BJ (cell line): ENCODE results near the gene FGF5. TPM values are rescaled to one million over a fixed set of nuclear protein-coding genes. Genes with fewer than 3 reads are reported as not detected.

Source experiments
- CTCF ChIA-PET: fragments of 350-600 bp; formaldehyde crosslinking; extraction: SDS; loops from one replicate; lab custom pipeline; 2021; ENCODE audit warnings: antibody characterized with exemption, inconsistent platforms; lab: Yijun Ruan, JAX
- POLR2A ChIA-PET: fragments of 300-600 bp; sonication (Branson Sonifier 250); formaldehyde crosslinking; extraction: SDS; loops from one replicate; lab custom pipeline; 2021; ENCODE audit warnings: antibody characterized with exemption; lab: Charles Lee
- DNase-seq: peaks from one replicate; pipeline ENCODE4 v3.0.0-alpha.2; 2011; ENCODE audit warnings: low read depth
- H3K27me3 ChIP-seq: 2 replicates; pipeline ENCODE4 v1.6.0; 2011; ENCODE audit warnings: low read length; ENCODE audit not compliant: control insufficient read depth, insufficient read depth
- H3K36me3 ChIP-seq: 2 replicates; pipeline ENCODE4 v1.5.1; 2011; ENCODE audit warnings: low read length; ENCODE audit not compliant: control insufficient read depth, insufficient read depth
- H3K4me3 ChIP-seq: 2 replicates; pipeline ENCODE4 v1.5.1; 2011; ENCODE audit warnings: low read depth, mild to moderate bottlenecking, control low read depth, low read length
- polyA plus RNA-seq: library from polyadenylated mRNA; depleted of rRNA; stranded (reverse); fragments of >200 nt; gene quantifications from 2 replicates; pipeline ENCODE4 v1.2.3, GENCODE V29; 2011
- TF ChIP-seq, protein P1 (sequence below): IDR thresholded peaks from 2 replicates; pipeline ENCODE4 v1.5.1; 2011; ENCODE audit warnings: low read depth, mild to moderate bottlenecking, control low read depth, inconsistent platforms, low read length, moderate library complexity; ENCODE audit not compliant: insufficient read depth

The FGF5 gene
- polyA plus RNA-seq, 1 experiment = 43.7 TPM

DNA sequence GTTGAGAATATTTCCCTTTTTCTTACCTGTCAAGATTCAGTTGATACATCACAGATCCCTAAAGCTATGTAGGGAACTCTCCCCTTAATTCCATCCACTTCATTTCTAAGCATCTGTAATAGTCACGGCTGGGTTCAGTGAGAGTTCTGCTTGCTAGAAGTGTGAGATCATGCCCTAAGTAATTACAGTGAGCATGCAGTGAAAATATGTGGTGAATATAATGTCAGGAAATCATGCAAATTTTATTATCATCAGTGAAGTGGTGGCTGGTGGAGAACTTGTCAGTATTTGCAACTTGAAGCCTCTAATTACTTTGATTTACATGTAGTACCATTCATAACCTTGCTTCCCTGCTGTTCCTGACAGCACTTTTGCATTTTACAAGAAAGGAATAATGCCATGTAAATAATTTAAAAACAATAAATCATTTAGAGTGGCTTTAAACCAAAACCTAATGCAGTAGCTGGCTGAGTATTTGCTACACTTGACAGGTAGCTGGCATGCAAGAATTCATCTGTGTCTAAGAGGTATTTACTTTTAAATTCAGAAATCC lies 40.8 kb downstream of the FGF5 start:
- H3K27me3 ChIP-seq = no peaks in the 10 kb centered on the region
- H3K36me3 ChIP-seq = no peaks in the 10 kb centered on the region
- ChIA-PET POLR2A (no interaction called here), CTCF (interaction anchor here (1.0 to 2.0 kb wide), 6 partner anchors 11 to 88 kb away, joined by 3 to 7 read pairs (median 4); no protein-coding TSS in a partner anchor)
- no peak for DNase-seq
- TF ChIP-seq, protein P1, sequence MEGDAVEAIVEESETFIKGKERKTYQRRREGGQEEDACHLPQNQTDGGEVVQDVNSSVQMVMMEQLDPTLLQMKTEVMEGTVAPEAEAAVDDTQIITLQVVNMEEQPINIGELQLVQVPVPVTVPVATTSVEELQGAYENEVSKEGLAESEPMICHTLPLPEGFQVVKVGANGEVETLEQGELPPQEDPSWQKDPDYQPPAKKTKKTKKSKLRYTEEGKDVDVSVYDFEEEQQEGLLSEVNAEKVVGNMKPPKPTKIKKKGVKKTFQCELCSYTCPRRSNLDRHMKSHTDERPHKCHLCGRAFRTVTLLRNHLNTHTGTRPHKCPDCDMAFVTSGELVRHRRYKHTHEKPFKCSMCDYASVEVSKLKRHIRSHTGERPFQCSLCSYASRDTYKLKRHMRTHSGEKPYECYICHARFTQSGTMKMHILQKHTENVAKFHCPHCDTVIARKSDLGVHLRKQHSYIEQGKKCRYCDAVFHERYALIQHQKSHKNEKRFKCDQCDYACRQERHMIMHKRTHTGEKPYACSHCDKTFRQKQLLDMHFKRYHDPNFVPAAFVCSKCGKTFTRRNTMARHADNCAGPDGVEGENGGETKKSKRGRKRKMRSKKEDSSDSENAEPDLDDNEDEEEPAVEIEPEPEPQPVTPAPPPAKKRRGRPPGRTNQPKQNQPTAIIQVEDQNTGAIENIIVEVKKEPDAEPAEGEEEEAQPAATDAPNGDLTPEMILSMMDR = no peak
- no peak overlapping the region for H3K4me3 ChIP-seq

DNA sequence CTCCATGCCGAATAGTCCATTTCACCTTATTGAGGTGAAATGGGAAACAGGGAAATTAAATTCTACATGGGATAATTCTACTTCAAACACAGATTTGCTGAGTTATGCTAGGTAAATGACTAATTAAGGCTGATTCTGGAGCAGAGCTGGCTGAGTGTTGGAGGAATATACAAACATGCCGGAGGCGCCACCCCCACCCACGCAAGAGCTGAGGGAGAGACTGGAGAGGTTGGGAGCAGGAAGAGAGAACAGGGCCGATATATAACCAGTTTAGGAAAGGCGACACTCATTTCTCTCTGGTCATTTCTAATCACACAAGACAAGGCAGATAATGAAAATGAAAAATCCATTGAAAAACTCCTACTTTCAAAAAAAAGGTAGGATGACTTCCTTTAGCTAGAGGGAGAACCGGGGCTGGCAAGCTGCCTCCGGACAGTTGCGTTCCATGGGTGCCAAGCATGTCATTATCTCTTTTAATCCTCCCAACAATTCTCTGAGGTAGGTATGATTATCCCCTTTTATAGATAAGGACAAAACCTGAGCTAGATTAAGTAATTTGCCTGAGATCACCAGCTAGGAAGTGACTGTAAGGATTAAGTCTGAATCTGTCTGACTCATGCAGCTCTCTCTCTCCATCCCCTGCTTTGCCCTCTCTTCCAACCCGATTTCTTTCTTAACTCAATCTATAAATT lies 41.5 kb downstream of the FGF5 start:
- H3K36me3 ChIP-seq = no peaks in the 10 kb centered on the region
- no peak overlapping the region for H3K4me3 ChIP-seq
- no peak for DNase-seq
- CTCF ChIA-PET = interaction anchor here (0.7 to 2.0 kb wide), 6 partner anchors 12 to 89 kb away, joined by 3 to 7 read pairs (median 4); no protein-coding TSS in a partner anchor
- POLR2A ChIA-PET = no interaction called here
- TF ChIP-seq, protein P1 = no peak
- H3K27me3 ChIP-seq = no peaks in the 10 kb centered on the region

DNA sequence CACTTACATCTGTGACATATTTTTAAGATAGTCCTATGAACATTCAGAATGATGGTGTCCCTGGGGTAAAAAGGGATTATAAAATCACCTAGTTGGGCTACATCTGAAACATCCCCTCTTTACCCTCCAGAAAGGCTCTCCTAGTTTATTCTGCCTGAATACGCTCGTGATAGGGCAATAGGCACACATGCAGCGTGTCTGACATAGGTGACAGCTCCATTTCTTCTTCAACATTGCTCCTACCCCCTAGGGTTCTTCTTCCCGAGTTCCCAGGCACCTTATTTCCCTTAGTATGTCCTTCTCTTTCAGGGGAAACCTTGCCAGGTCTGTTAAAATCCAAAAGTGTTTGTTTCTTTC lies 42.0 kb downstream of the FGF5 start:
- no peaks in the 10 kb centered on the region for H3K36me3 ChIP-seq
- POLR2A ChIA-PET = no interaction called here
- H3K4me3 ChIP-seq = no peak overlapping the region
- no peak for DNase-seq
- H3K27me3 ChIP-seq = no peaks in the 10 kb centered on the region
- CTCF ChIA-PET = interaction anchor here (0.7 to 2.0 kb wide), 4 partner anchors 12 to 89 kb away, joined by 3 to 7 read pairs (median 4); no protein-coding TSS in a partner anchor
- TF ChIP-seq, protein P1 = no peak

DNA sequence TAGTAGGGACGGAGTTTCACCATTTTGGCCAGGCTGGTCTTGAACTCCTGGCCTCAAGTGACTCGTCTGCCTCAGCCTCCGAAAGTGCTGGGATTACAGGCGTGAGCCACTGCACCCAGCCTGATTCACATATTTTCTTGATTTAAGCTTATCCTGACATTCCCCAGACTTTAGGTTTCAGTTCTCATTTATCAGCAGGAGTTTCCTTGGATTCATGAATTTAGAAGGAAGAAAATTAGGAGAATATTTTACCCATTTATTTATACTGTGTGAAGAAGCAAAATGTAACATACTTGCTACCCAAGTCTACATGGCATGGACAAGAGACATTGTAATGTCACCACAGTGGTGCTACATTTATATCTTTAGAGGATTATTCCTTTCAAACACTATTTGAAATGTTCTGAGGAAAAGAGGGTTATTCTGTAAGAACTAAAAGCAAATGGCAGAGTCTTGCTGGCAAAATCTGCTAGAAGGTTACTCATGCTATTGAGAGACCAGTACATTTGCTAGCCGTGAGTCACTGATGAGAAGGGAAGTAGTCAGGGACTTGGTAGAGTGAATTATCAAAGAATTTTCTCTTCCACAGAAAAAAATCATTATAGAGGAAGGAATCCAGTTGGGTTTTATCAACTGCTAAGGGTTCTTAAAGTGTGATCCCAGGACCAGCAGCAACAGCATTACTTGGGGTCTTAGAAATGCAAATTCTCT lies 43.0 kb downstream of the FGF5 start:
- DNase-seq = peak; percentile 54
- no peaks in the 10 kb centered on the region for H3K27me3 ChIP-seq
- TF ChIP-seq, protein P1 = no peak
- no peaks in the 10 kb centered on the region for H3K36me3 ChIP-seq
- CTCF ChIA-PET = interaction anchor here (2.0 kb wide), 1 partner anchor 88 kb away, joined by 11 read pairs; no protein-coding TSS in a partner anchor
- no peak overlapping the region for H3K4me3 ChIP-seq
- POLR2A ChIA-PET = no interaction called here

DNA sequence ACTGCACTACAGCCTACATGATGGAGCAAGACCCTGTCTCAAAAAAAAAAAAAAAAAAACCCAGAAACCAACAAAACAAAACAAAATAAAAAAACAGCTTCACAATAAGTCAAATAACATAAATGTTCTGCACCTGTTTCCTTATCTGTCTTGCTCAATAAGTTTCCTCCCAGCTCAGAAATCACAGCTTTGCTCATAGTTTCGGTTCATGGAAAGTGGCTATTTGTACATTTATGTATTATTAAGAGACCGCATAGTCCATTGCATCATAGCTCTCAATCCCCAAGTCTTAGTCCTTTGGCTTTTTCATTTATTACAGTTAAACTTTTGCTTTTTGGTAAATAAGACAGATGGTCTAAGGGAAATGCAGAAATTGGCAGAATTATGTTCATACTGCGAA lies 44.7 kb downstream of the FGF5 start:
- Histone ChIP-seq H3K27me3 (no peaks in the 10 kb centered on the region), H3K36me3 (no peaks in the 10 kb centered on the region), H3K4me3 (no peak overlapping the region)
- DNase-seq = no peak
- TF ChIP-seq, protein P1 = no peak
- ChIA-PET POLR2A (no interaction called here), CTCF (interaction anchor here (1.3 to 2.0 kb wide), 3 partner anchors 10 to 90 kb away, joined by 6 to 11 read pairs (median 6); no protein-coding TSS in a partner anchor)
